ENCODE results near the gene SUN1.

SUN1 gene

DNA sequence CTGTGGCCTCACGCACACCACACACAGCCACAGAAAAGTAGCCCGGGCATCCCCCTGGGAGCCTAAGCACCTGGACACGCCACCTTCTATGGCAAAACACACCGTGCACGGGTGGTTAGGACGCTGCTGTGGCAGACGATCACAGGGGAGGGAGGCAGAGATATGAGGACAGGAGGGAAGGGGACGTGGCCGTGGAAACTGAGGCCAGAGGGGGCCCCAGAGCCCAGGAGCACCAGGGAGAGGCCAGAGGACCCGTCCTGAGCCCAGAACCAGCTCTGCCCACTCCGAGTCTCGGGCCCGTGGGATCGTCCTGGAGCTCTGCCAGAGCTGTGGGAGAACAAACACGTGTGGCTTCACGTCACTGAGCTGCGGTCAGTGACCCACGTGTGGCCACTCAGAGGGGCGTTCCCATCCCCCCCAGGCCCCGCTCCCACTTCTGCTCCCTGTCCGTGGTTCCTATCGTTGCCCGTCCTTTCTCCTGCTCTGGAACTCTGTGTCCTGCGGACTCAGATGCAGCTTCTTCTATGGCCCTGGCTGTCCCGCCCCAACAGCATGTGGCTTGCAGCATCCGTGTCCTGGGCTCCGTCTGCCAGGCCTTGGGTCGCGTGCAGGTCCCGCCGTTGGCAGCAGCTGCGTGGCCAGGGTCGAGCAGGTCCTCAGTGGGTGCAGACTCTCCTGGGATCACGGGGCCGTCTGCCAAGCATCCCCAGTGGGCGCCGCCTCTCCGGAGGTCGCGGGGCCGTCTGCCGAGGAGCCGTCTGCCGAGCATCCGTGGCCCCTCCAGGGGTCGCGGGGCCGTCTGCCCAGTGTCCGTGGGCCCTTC is 75.1 kb downstream of the SUN1 start:
- no peak for DNase-seq (ENCODE audit: low read depth)
- TF ChIP-seq CTCF (conservative IDR thresholded peaks at IDR 0.05; ENCODE audit: low read length) = no peak
- H3K4me3 ChIP-seq (ENCODE audit: low read length) = no peak overlapping the region

GRCh38 chr7:908159-908581 is 75.9 kb downstream of the SUN1 start:
- no peak overlapping the region for H3K4me3 ChIP-seq (ENCODE audit: low read length)
- TF ChIP-seq CTCF (conservative IDR thresholded peaks at IDR 0.05; ENCODE audit: low read length) = no peak
- no peak for DNase-seq (ENCODE audit: low read depth)

DNA sequence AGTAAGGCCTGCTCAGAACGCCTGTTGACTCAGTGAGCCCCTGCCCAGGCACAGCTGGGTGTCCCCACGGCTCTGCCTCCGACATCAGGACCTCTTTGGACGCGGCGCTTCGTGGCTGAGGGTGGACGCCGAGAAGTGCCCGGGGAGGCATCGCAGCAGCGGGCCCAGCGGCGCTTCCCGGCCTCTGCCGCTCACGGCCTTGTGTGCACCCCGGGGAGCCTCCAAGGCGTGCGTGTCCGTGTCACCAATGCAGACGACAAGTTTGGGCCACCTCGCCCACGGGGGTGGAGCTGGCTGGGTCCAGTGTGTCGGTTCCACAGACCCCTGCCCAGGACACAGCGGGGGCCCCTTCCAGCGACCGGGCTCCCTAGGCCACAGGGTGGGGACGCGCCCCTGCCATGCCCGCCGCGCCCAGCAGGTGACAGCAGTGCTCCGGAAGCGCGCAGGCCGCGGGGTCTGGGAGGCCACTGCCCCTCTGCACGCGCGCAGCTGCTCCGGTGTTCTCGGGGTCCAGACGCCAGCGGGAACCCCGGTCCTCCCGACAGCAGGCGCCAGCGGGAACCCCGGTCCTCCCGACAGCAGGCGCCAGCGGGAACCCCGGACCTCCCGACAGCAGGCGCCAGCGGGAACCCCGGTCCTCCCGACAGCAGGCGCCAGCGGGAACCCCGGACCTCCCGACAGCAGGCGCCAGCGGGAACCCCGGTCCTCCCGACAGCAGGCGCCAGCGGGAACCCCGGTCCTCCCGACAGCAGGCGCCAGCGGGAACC is 76.5 kb downstream of the SUN1 start:
- peak overlapping the region; percentile 22; the same call in 1 of the 2 replicates for H3K4me3 ChIP-seq (ENCODE audit: low read length)
- peak; percentile 63 for TF ChIP-seq CTCF (conservative IDR thresholded peaks at IDR 0.05; ENCODE audit: low read length)
- DNase-seq (ENCODE audit: low read depth) = peak; percentile 37

DNA sequence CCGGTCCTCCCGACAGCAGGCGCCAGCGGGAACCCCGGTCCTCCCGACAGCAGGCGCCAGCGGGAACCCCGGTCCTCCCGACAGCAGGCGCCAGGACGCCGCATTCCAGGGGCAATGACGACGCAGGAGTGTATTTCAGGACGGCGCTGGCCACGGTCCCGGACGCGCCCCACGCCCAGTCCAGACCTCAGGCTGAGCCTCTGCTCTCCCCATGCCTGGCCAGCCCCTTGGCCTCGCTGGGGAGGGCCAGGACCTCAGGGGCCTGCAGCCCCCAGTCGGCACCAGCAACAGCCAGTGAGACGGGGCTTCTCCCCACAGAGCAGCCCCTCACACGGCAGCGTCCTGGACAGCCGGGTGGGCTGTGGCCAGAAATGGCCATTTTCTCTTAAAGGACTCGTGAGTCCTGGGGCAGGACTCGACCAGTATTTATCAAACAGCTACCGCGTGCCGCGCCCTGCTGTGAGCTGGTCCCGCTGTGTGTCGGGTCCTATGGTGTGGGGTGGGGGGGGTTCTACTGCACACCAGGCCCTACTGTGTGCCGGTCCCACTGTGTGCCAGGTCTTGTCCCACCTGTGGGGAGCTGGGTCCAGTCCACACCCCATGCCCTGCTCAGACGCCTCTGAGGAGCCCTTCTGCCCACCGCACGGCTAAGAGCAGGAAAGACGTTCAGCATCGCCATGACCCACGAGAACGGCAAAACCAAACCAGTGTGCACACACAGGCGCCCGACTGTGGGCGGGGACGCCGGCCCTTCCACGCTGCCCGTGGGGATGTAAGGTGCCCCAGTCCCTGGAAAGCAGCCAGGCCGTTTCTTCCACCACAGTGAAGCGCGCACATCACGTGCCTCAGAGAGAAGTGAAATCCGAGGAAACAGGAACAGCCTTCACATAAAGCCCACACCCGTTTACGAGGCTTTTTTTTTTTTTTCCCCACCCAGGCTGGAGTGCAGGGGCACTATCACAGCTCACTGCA is 77.4 kb downstream of the SUN1 start:
- H3K4me3 ChIP-seq (ENCODE audit: low read length) = peak overlapping the region; percentile 39
- DNase-seq (ENCODE audit: low read depth) = peak; percentile 58
- TF ChIP-seq CTCF (conservative IDR thresholded peaks at IDR 0.05; ENCODE audit: low read length) = no peak

DNA sequence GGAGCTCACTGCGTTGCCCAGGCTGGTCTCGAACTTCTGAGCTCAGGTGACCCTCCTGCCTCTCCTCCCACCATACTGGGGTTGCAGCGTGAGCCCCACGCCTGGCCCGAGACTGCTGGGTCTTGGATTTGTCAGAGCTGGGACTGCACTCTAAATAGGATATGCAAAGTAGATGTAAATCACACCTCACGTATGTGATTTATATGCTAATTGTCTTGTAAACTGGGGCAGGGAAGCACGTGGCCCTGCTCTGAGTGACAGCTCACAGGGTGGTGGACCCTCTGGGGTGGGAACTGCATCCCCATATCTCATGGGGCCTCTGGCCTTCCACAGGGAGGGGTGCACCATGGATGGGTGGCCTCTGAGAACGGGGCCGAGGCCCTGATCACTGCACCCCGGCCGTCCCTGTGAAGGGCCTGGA is 78.2 kb downstream of the SUN1 start:
- no peak overlapping the region for H3K4me3 ChIP-seq (ENCODE audit: low read length)
- no peak for TF ChIP-seq CTCF (conservative IDR thresholded peaks at IDR 0.05; ENCODE audit: low read length)
- no peak for DNase-seq (ENCODE audit: low read depth)

DNA sequence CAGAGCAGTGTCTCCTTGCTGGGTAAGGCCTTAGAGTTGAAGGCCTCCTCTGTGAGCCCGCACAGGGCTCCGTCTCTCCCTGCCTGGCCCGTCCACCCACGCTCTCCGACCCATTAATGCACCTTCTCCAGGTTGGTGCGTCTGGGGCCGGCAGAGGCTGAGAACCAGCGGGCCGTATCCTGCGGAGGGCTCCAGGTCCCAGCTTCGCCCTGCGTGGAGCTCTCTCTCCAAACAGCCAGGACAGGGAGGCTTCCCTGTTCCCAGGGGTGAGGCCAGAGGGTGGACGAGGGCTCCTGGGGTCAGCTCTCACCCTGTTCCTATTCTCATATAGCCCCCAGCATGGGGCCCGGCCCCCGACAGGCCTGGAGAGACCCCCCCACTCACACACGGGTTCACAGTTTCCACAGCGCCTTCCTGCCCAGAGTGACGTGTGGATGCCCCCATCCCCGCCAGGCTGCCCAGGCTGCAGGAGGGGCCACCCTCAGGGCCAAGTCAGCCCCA is 78.7 kb downstream of the SUN1 start:
- no peak overlapping the region for H3K4me3 ChIP-seq (ENCODE audit: low read length)
- TF ChIP-seq CTCF (conservative IDR thresholded peaks at IDR 0.05; ENCODE audit: low read length) = no peak
- no peak for DNase-seq (ENCODE audit: low read depth)

Data from AG10803 (cell line).